ENCODE results near the gene DAB2.

Gene DAB2

DNA sequence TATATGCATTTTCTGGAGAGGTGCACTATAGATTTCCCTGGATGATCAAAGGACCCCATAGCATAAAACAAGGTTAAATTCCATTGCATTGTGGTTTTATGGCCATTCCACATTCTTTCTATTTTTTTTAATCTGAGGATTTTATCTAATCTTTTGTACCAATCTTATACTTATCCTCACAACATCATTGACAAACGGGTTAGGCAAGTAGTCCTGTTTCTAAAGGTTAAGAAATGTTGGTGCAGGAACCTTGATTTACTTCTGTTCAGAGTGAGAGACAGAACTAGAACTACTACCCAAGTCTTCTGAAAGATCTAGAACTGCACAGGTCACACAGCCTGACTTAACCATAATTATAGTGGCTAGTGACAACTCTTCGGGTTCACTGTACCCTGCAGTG lies 5.7 kb upstream of the DAB2 start:
- FAIRE-seq = no peak
- TF ChIP-seq, protein P1, sequence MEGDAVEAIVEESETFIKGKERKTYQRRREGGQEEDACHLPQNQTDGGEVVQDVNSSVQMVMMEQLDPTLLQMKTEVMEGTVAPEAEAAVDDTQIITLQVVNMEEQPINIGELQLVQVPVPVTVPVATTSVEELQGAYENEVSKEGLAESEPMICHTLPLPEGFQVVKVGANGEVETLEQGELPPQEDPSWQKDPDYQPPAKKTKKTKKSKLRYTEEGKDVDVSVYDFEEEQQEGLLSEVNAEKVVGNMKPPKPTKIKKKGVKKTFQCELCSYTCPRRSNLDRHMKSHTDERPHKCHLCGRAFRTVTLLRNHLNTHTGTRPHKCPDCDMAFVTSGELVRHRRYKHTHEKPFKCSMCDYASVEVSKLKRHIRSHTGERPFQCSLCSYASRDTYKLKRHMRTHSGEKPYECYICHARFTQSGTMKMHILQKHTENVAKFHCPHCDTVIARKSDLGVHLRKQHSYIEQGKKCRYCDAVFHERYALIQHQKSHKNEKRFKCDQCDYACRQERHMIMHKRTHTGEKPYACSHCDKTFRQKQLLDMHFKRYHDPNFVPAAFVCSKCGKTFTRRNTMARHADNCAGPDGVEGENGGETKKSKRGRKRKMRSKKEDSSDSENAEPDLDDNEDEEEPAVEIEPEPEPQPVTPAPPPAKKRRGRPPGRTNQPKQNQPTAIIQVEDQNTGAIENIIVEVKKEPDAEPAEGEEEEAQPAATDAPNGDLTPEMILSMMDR (IDR thresholded peaks at IDR 0.05; ENCODE audit: insufficient read depth, missing control alignments) = no peak
- no peak for DNase-seq (ENCODE audit: insufficient read length, low spot score)

DNA sequence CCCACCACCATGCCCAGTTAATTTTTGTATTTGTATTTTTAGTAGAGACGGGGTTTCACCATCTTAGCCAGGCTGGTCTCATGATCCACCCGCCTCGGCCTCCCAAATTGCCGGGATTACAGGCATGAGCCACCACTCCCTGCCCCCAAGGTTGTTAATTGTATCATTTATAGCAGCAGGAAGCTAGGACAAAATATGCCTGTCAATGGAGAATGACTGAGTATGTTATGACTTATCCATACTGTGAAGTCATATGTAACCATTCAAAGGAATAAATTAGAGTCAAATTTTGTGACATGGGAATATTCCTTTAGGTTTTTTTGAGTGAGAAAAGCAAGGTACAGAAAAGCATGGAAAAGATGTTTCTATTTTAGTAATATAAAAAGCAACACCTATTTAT lies 3.9 kb upstream of the DAB2 start:
- TF ChIP-seq, protein P1 (IDR thresholded peaks at IDR 0.05; ENCODE audit: insufficient read depth, missing control alignments) = no peak
- FAIRE-seq (no peak), DNase-seq (ENCODE audit: insufficient read length, low spot score) (no peak)

DNA sequence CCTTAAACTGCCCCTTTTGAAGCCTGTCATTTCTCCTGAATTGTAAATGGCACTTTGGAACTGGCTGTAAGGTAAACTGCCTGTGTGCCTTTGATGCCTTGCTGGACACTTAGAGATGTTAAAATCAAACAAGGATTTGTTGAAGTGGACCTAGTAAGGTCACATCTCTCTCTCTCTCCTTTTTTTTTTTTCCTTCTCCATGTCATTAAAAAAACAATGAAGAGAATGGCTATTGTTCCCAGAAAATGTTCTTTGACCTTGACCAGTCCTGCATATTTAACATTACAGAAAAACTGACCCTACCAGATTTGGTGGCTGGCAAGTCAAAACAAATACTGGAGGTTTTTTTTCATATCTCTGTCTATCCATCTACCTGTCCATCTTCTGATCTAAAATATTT lies 2.9 kb upstream of the DAB2 start:
- FAIRE-seq (no peak), DNase-seq (ENCODE audit: insufficient read length, low spot score) (no peak)
- TF ChIP-seq, protein P1 (IDR thresholded peaks at IDR 0.05; ENCODE audit: insufficient read depth, missing control alignments) = no peak

DNA sequence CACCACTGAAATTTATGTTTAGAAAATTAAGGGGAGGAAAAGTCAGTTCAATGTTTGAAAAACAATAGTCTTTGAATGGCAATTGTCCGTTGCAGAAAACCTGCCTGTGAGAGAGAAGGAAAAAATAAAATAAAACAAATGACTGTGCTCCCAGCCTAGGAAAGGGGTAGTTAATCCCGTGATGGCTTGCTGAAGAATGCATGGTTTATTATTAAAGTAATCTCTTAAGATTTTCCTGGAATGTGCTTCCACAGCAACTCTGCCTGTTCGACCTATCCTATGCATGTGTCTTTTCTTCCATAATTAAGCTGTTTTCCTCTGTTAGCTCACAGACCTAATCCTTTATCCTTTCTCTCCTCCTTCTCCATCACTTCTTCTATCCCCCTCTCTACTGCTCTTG lies 2.4 kb upstream of the DAB2 start:
- TF ChIP-seq, protein P1 (IDR thresholded peaks at IDR 0.05; ENCODE audit: insufficient read depth, missing control alignments) = no peak
- FAIRE-seq (no peak), DNase-seq (ENCODE audit: insufficient read length, low spot score) (no peak)

DNA sequence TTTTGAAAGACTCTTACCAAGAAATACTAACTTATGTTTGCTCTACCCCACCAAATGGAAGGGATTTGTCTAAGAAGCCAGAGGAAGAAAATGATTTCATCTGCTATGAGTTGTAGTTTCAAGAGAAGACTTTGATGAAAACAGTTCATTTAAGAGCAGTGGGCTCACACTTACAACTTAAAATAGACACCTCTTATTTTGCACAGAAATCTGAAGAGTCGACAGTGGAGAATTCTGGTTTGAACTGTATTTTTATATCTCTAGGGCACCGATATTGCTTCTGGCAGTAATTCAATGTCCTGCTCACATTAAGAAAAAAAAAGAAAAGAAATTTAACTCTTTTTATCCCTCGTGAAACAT lies 1.9 kb upstream of the DAB2 start:
- DNase-seq (ENCODE audit: insufficient read length, low spot score) (no peak), FAIRE-seq (no peak)
- TF ChIP-seq, protein P1 (IDR thresholded peaks at IDR 0.05; ENCODE audit: insufficient read depth, missing control alignments) = no peak

DNA sequence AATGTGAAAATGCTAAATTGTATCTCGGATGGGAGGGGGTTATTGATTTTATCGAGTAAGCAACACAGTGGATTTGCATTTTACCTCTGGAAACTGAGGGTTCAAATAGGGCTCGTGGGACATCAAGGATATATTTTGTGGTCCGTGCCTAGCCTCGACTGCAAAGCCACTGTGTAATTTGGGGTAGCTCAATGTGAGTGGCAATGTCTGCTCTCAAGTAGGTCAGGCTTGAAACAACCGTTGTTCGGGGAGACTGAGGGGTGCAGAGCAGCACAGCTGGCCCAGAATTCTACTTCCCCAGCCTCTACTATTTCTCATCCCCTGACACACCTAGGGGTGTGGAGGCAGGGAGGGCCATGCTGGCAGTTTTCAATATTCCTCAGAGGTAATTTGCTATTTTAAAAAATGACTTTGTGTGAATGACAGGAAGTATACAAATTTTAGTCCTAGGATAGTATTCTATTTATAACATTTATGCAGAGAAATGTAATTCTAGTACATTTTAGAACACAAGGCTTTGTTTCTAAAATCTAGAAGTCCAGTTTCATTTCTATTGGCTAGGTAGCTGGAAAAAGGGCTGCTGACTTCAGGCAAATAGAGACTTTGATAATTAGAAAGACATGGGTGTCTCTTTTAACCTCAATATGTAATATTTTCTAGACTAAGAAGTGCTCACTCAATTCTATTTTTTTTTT lies 1.4 kb upstream of the DAB2 start:
- FAIRE-seq (no peak), DNase-seq (ENCODE audit: insufficient read length, low spot score) (no peak)
- TF ChIP-seq, protein P1 (IDR thresholded peaks at IDR 0.05; ENCODE audit: insufficient read depth, missing control alignments) = no peak

DNA sequence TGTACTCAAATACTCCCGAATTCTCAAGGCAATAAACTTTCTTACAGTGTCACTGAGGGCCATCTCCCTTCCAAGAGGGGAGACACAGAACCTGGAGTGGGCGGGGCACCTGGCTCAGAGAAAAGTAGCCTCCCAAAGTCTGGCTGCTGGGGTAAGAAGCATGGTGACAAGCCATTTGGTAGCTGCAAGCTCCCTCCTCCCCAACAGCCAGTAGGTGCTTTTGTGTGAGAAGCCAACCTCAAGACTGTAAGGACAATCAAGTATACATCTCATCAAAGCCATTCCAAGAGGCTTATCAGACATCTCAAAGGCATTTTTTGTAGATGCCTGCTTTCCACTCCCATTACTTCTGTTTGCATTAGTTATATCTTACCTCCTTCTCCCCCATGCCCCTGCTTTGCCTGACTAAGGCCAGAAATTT lies 1.4 kb downstream of the DAB2 start:
- DNase-seq (ENCODE audit: insufficient read length, low spot score) = no peak
- TF ChIP-seq, protein P1 (IDR thresholded peaks at IDR 0.05; ENCODE audit: insufficient read depth, missing control alignments) = no peak
- no peak for FAIRE-seq
